HG02840 (cell line): ENCODE measurements around the gene MOCOS.
"Not testable (repeated sequence)": the region's sequence is repeated elsewhere in the genome, so short reads cannot be mapped to it uniquely, and the experiment has no call there.

Experiments used
- ATAC-seq: cut with Tn5 transposase; IDR thresholded peaks from one replicate; pipeline ENCODE4 v1.9.1; 2021; ENCODE audit warnings: mild to moderate bottlenecking, moderate library complexity, moderate number of reproducible peaks; ENCODE audit not compliant: unreplicated experiment, low FRiP score

MOCOS gene

GRCh38 chr18:36199691-36200295, 12.5 kb downstream of the MOCOS start:
- ATAC-seq, result no peak

- ATAC-seq, result no peak
Observed at GRCh38 chr18:36200354-36200771, 13.1 kb downstream of the MOCOS start.

- no peak for ATAC-seq
Observed at GRCh38 chr18:36201765-36202164, 14.5 kb downstream of the MOCOS start.

GRCh38 chr18:36203360-36203895, 16.1 kb downstream of the MOCOS start:
- ATAC-seq, result no peak

GRCh38 chr18:36205166-36205565, 17.9 kb downstream of the MOCOS start:
- ATAC-seq, result no peak

- ATAC-seq, result no peak
Observed at GRCh38 chr18:36207303-36207702, 20.0 kb downstream of the MOCOS start.

GRCh38 chr18:36207969-36208368, 20.7 kb downstream of the MOCOS start:
- not testable (repeated sequence) for ATAC-seq

GRCh38 chr18:36211612-36212065, 24.3 kb downstream of the MOCOS start:
- no peak for ATAC-seq

GRCh38 chr18:36212301-36213171, 25.2 kb downstream of the MOCOS start:
- no peak for ATAC-seq

GRCh38 chr18:36214811-36215210, 27.5 kb downstream of the MOCOS start:
- ATAC-seq, result no peak

- ATAC-seq, result no peak
Observed at GRCh38 chr18:36215577-36215976, 28.3 kb downstream of the MOCOS start.

- no peak for ATAC-seq
Observed at GRCh38 chr18:36217348-36217747, 30.1 kb downstream of the MOCOS start.

GRCh38 chr18:36229188-36229587, 41.9 kb downstream of the MOCOS start:
- no peak for ATAC-seq

GRCh38 chr18:36240510-36240909, 53.2 kb downstream of the MOCOS start:
- ATAC-seq, result not testable (repeated sequence)

GRCh38 chr18:36241831-36242230, 54.5 kb downstream of the MOCOS start:
- no peak for ATAC-seq

- ATAC-seq, result no peak
Observed at GRCh38 chr18:36247036-36247435, 59.7 kb downstream of the MOCOS start.

- ATAC-seq, result no peak
Observed at GRCh38 chr18:36249392-36249791, 62.1 kb downstream of the MOCOS start.

GRCh38 chr18:36250827-36251226, 63.5 kb downstream of the MOCOS start:
- ATAC-seq, result no peak

- no peak for ATAC-seq
Observed at GRCh38 chr18:36255072-36255698, 67.9 kb downstream of the MOCOS start.

- ATAC-seq, result no peak
Observed at GRCh38 chr18:36256094-36256493, 68.8 kb downstream of the MOCOS start.

GRCh38 chr18:36262971-36263370, 75.7 kb downstream of the MOCOS start:
- ATAC-seq, result no peak
